Measurements from ENCODE around the gene CACNG1. TPM values are rescaled to one million over a fixed set of nuclear protein-coding genes. Genes with fewer than 3 reads are reported as not detected.

CACNG1 gene
- total RNA-seq = not detected

GRCh38 chr17:67044016-67044772, at the start of gene CACNG1:
TSS of gene CACNG1 (plus strand) at chr17:67044554. CDS start at chr17:67044661, 107 bp downstream.
- Mint-ChIP-seq H3K36me3 (ENCODE audit: low read depth) (peaks cover 4% of the 10 kb centered on the region), H3K4me1 (ENCODE audit: low read depth) (no peaks in the 10 kb centered on the region), H3K27me3 (ENCODE audit: low read depth) (no peaks in the 10 kb centered on the region), H3K27ac (no peak within 1 kb of the TSS), H3K4me3 (no peak within 1 kb of the TSS), H3K9me3 (ENCODE audit: insufficient read depth) (peaks cover 15% of the 10 kb centered on the region)
- DNase-seq (no peak), ATAC-seq (no peak)
- CTCF ChIA-PET = no interaction called here
- POLR2A ChIA-PET = no interaction called here

- H3K27ac Mint-ChIP-seq = no peak overlapping the region
- no peaks in the 10 kb centered on the region for H3K4me1 Mint-ChIP-seq (ENCODE audit: low read depth)
- no peak overlapping the region for H3K4me3 Mint-ChIP-seq
- no peaks in the 10 kb centered on the region for H3K36me3 Mint-ChIP-seq (ENCODE audit: low read depth)
- H3K9me3 Mint-ChIP-seq (ENCODE audit: insufficient read depth) = no peaks in the 10 kb centered on the region
- DNase-seq (no peak), ATAC-seq (no peak)
- CTCF ChIA-PET = no interaction called here
- peaks cover 6% of the 10 kb centered on the region for H3K27me3 Mint-ChIP-seq (ENCODE audit: low read depth)
- POLR2A ChIA-PET = no interaction called here
These were observed 49.3 kb upstream of the CACNG1 start for GRCh38 chr17:66994930-66995535.

- no peaks in the 10 kb centered on the region for H3K9me3 Mint-ChIP-seq (ENCODE audit: insufficient read depth)
- H3K36me3 Mint-ChIP-seq (ENCODE audit: low read depth) = no peaks in the 10 kb centered on the region
- no peak overlapping the region for H3K4me3 Mint-ChIP-seq
- peaks cover 3% of the 10 kb centered on the region for H3K27me3 Mint-ChIP-seq (ENCODE audit: low read depth)
- no peak overlapping the region for H3K27ac Mint-ChIP-seq
- H3K4me1 Mint-ChIP-seq (ENCODE audit: low read depth) = no peaks in the 10 kb centered on the region
- CTCF ChIA-PET = no interaction called here
- POLR2A ChIA-PET = no interaction called here
- DNase-seq (no peak), ATAC-seq (no peak)
These were observed 48.4 kb upstream of the CACNG1 start for GRCh38 chr17:66995944-66996343.

GRCh38 chr17:66996926-66997325, 47.4 kb upstream of the CACNG1 start:
- CTCF ChIA-PET = no interaction called here
- Mint-ChIP-seq H3K4me1 (ENCODE audit: low read depth) (no peaks in the 10 kb centered on the region), H3K4me3 (no peak overlapping the region), H3K9me3 (ENCODE audit: insufficient read depth) (no peaks in the 10 kb centered on the region), H3K36me3 (ENCODE audit: low read depth) (no peaks in the 10 kb centered on the region), H3K27me3 (ENCODE audit: low read depth) (peaks cover under 1% of the 10 kb centered on the region), H3K27ac (no peak overlapping the region)
- POLR2A ChIA-PET = no interaction called here
- DNase-seq = no peak
- no peak for ATAC-seq

GRCh38 chr17:67003231-67003630, 41.1 kb upstream of the CACNG1 start:
- Mint-ChIP-seq H3K9me3 (ENCODE audit: insufficient read depth) (no peaks in the 10 kb centered on the region), H3K27me3 (ENCODE audit: low read depth) (peaks cover 3% of the 10 kb centered on the region), H3K36me3 (ENCODE audit: low read depth) (no peaks in the 10 kb centered on the region), H3K27ac (no peak overlapping the region), H3K4me3 (no peak overlapping the region), H3K4me1 (ENCODE audit: low read depth) (no peaks in the 10 kb centered on the region)
- CTCF ChIA-PET = interaction anchor here (2.1 kb wide), 1 partner anchor 79 kb away, joined by 4 read pairs; no protein-coding TSS in a partner anchor
- POLR2A ChIA-PET = no interaction called here
- ATAC-seq = no peak
- DNase-seq = no peak

GRCh38 chr17:67004181-67004580, 40.2 kb upstream of the CACNG1 start:
- Mint-ChIP-seq H3K27ac (no peak overlapping the region), H3K9me3 (ENCODE audit: insufficient read depth) (no peaks in the 10 kb centered on the region), H3K4me3 (no peak overlapping the region), H3K27me3 (ENCODE audit: low read depth) (peaks cover 3% of the 10 kb centered on the region), H3K4me1 (ENCODE audit: low read depth) (no peaks in the 10 kb centered on the region), H3K36me3 (ENCODE audit: low read depth) (no peaks in the 10 kb centered on the region)
- ChIA-PET CTCF (interaction anchor here (2.1 kb wide), 1 partner anchor 78 kb away, joined by 4 read pairs; no protein-coding TSS in a partner anchor), POLR2A (no interaction called here)
- no peak for DNase-seq
- no peak for ATAC-seq

GRCh38 chr17:67007266-67007665, 37.1 kb upstream of the CACNG1 start:
- ATAC-seq (no peak), DNase-seq (no peak)
- Mint-ChIP-seq H3K36me3 (ENCODE audit: low read depth) (no peaks in the 10 kb centered on the region), H3K27ac (no peak overlapping the region), H3K4me1 (ENCODE audit: low read depth) (no peaks in the 10 kb centered on the region), H3K9me3 (ENCODE audit: insufficient read depth) (no peaks in the 10 kb centered on the region), H3K27me3 (ENCODE audit: low read depth) (peaks cover 3% of the 10 kb centered on the region), H3K4me3 (no peak overlapping the region)
- POLR2A ChIA-PET = no interaction called here
- CTCF ChIA-PET = no interaction called here

- H3K27me3 Mint-ChIP-seq (ENCODE audit: low read depth) = peaks cover 3% of the 10 kb centered on the region
- POLR2A ChIA-PET = no interaction called here
- H3K36me3 Mint-ChIP-seq (ENCODE audit: low read depth) = no peaks in the 10 kb centered on the region
- ATAC-seq (no peak), DNase-seq (no peak)
- H3K27ac Mint-ChIP-seq = no peak overlapping the region
- no peaks in the 10 kb centered on the region for H3K9me3 Mint-ChIP-seq (ENCODE audit: insufficient read depth)
- no peaks in the 10 kb centered on the region for H3K4me1 Mint-ChIP-seq (ENCODE audit: low read depth)
- CTCF ChIA-PET = no interaction called here
- H3K4me3 Mint-ChIP-seq = no peak overlapping the region
These were observed 36.3 kb upstream of the CACNG1 start for GRCh38 chr17:67008101-67008500.

GRCh38 chr17:67011527-67012175, 32.7 kb upstream of the CACNG1 start:
- ChIA-PET POLR2A (no interaction called here), CTCF (no interaction called here)
- DNase-seq = no peak
- H3K27ac Mint-ChIP-seq = no peak overlapping the region
- H3K4me1 Mint-ChIP-seq (ENCODE audit: low read depth) = no peaks in the 10 kb centered on the region
- H3K27me3 Mint-ChIP-seq (ENCODE audit: low read depth) = peaks cover 3% of the 10 kb centered on the region
- H3K9me3 Mint-ChIP-seq (ENCODE audit: insufficient read depth) = no peaks in the 10 kb centered on the region
- H3K36me3 Mint-ChIP-seq (ENCODE audit: low read depth) = no peaks in the 10 kb centered on the region
- no peak for ATAC-seq
- H3K4me3 Mint-ChIP-seq = no peak overlapping the region

- ChIA-PET POLR2A (no interaction called here), CTCF (no interaction called here)
- Mint-ChIP-seq H3K4me1 (ENCODE audit: low read depth) (no peaks in the 10 kb centered on the region), H3K9me3 (ENCODE audit: insufficient read depth) (no peaks in the 10 kb centered on the region), H3K36me3 (ENCODE audit: low read depth) (no peaks in the 10 kb centered on the region), H3K27me3 (ENCODE audit: low read depth) (peaks cover 3% of the 10 kb centered on the region), H3K27ac (no peak overlapping the region), H3K4me3 (no peak overlapping the region)
- DNase-seq = no peak
- ATAC-seq = no peak
These were observed 30.5 kb upstream of the CACNG1 start for GRCh38 chr17:67013891-67014290.

GRCh38 chr17:67015001-67015400, 29.4 kb upstream of the CACNG1 start:
- peaks cover 1% of the 10 kb centered on the region for H3K27me3 Mint-ChIP-seq (ENCODE audit: low read depth)
- no peaks in the 10 kb centered on the region for H3K9me3 Mint-ChIP-seq (ENCODE audit: insufficient read depth)
- H3K27ac Mint-ChIP-seq = no peak overlapping the region
- DNase-seq = no peak
- ChIA-PET POLR2A (interaction anchor here (0.7 kb wide), 1 partner anchor 738 kb away, joined by 3 read pairs; no protein-coding TSS in a partner anchor), CTCF (no interaction called here)
- H3K4me3 Mint-ChIP-seq = no peak overlapping the region
- no peaks in the 10 kb centered on the region for H3K4me1 Mint-ChIP-seq (ENCODE audit: low read depth)
- ATAC-seq = no peak
- H3K36me3 Mint-ChIP-seq (ENCODE audit: low read depth) = no peaks in the 10 kb centered on the region

- POLR2A ChIA-PET = interaction anchor here (0.6 kb wide), 1 partner anchor 224 kb away, joined by 3 read pairs; no protein-coding TSS in a partner anchor
- DNase-seq (no peak), ATAC-seq (no peak)
- CTCF ChIA-PET = no interaction called here
- H3K4me1 Mint-ChIP-seq (ENCODE audit: low read depth) = no peaks in the 10 kb centered on the region
- no peak overlapping the region for H3K4me3 Mint-ChIP-seq
- no peaks in the 10 kb centered on the region for H3K36me3 Mint-ChIP-seq (ENCODE audit: low read depth)
- H3K27me3 Mint-ChIP-seq (ENCODE audit: low read depth) = no peaks in the 10 kb centered on the region
- H3K27ac Mint-ChIP-seq = no peak overlapping the region
- H3K9me3 Mint-ChIP-seq (ENCODE audit: insufficient read depth) = no peaks in the 10 kb centered on the region
These were observed 28.2 kb upstream of the CACNG1 start for GRCh38 chr17:67016039-67016762.

Measured in activated CD8-positive, alpha-beta T cell treated with anti-CD3 and anti-CD28 coated beads, Interleukin-2, amount 10 ng/mL, durations not matched to agents 7 days and 5 days (primary cell).